ENCODE results near the gene MCF2L.

The MCF2L gene

GRCh38 chr13:113082198-113083021 lies 113.4 kb downstream of the MCF2L start:
- no peak for ATAC-seq
- no peak for TF ChIP-seq TSHZ2 (CRISPR knock-in tag; IDR thresholded peaks at IDR 0.05)
- TF ChIP-seq CSDC2 (CRISPR knock-in tag; IDR thresholded peaks at IDR 0.05) = no peak
- TF ChIP-seq PPARA (CRISPR knock-in tag; IDR thresholded peaks at IDR 0.05; ENCODE audit: borderline replicate concordance) = no peak
- no peak for TF ChIP-seq ZNF8 (CRISPR knock-in tag; IDR thresholded peaks at IDR 0.05)
- TF ChIP-seq PATZ1 (CRISPR knock-in tag; IDR thresholded peaks at IDR 0.05; ENCODE audit: borderline replicate concordance) = no peak

GRCh38 chr13:113083022-113083373 lies 114.0 kb downstream of the MCF2L start:
- ATAC-seq = no peak
- TF ChIP-seq ISL1 (CRISPR knock-in tag; IDR thresholded peaks at IDR 0.05) (no peak), CSRNP3 (CRISPR knock-in tag; IDR thresholded peaks at IDR 0.05) (no peak), TSHZ2 (CRISPR knock-in tag; IDR thresholded peaks at IDR 0.05) (no peak), CREB5 (CRISPR knock-in tag; IDR thresholded peaks at IDR 0.05; ENCODE audit: low read depth) (no peak), ZC3H10 (CRISPR knock-in tag; IDR thresholded peaks at IDR 0.05) (no peak), POU6F1 (CRISPR knock-in tag; IDR thresholded peaks at IDR 0.05; ENCODE audit: borderline replicate concordance, low read depth) (no peak), ZFP3 (CRISPR knock-in tag; IDR thresholded peaks at IDR 0.05) (no peak), GLIS3 (CRISPR knock-in tag; IDR thresholded peaks at IDR 0.05) (no peak), RARB (CRISPR knock-in tag; IDR thresholded peaks at IDR 0.05) (no peak), BACH2 (CRISPR knock-in tag; IDR thresholded peaks at IDR 0.05; ENCODE audit: borderline replicate concordance) (no peak), ARNTL (CRISPR knock-in tag; IDR thresholded peaks at IDR 0.05; ENCODE audit: borderline replicate concordance, low read depth) (no peak), TOX (CRISPR knock-in tag; IDR thresholded peaks at IDR 0.05; ENCODE audit: borderline replicate concordance) (no peak), PPARA (CRISPR knock-in tag; IDR thresholded peaks at IDR 0.05; ENCODE audit: borderline replicate concordance) (no peak), TCF4 (CRISPR knock-in tag; IDR thresholded peaks at IDR 0.05; ENCODE audit: borderline replicate concordance) (no peak), OSR1 (CRISPR knock-in tag; IDR thresholded peaks at IDR 0.05) (no peak), ZNF70 (CRISPR knock-in tag; IDR thresholded peaks at IDR 0.05) (no peak)
